NCI-H1417 (cell line): Measurements from ENCODE around the gene TUBGCP2.

Experiments
- DNase-seq, 3 experiments: peaks; one replicate each; lab custom pipeline; 2025; lab: John Stamatoyannopoulos, UW

Gene TUBGCP2

DNA sequence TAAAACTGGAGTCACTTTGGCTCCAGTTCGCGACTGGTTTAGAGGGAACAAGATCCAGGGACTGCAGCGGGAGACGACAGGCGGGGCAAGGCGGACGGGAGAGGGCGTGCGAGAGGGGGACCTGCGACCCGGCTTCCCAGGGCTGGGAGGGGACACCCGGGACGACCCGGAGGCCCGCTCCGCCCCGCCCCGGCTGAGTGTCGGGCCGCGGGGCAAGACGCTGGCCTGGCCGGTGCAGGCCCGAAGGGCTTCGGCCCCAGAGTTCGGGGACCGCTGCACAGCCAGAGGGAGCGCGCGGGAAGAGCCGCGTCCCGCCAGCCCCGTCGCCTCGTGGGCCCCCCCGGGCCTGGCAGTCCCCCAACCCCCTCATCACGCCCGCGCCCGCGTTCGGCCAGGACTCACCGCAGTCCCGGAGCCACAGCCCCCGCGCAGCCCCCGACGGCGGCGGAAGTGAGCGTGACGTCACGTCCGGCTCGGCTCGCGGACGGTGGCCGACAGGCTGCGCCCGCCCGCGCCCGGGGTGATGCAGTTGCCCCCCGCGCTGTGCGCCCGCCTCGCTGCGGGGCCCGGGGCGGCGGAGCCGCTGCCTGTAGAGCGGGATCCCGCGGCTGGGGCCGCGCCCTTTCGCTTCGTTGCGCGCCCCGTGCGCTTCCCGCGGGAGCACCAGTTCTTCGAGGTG lies at the start of gene TUBGCP2, which contains the start of gene ZNF511:
TUBGCP2 (minus strand) TSS at position 452 of the 679 bp plus-strand sequence. CDS start 5,931 bp downstream, outside the sequence.
ZNF511 (plus strand) TSS at position 494 of the 679 bp plus-strand sequence; CDS start at position 524, 30 bp downstream.
- DNase-seq = peak; percentile 70 to 89 (median 88)

- DNase-seq = peak in 2 of 3 experiments; percentile 35 to 59
These were observed 48.9 kb upstream of the TUBGCP2 start, which contains the start of gene FUOM for GRCh38 chr10:133357285-133358161. Gene FUOM, minus strand, starts transcription at chr10:133358019. Its CDS starts 12 bp downstream, at chr10:133358007.

DNA sequence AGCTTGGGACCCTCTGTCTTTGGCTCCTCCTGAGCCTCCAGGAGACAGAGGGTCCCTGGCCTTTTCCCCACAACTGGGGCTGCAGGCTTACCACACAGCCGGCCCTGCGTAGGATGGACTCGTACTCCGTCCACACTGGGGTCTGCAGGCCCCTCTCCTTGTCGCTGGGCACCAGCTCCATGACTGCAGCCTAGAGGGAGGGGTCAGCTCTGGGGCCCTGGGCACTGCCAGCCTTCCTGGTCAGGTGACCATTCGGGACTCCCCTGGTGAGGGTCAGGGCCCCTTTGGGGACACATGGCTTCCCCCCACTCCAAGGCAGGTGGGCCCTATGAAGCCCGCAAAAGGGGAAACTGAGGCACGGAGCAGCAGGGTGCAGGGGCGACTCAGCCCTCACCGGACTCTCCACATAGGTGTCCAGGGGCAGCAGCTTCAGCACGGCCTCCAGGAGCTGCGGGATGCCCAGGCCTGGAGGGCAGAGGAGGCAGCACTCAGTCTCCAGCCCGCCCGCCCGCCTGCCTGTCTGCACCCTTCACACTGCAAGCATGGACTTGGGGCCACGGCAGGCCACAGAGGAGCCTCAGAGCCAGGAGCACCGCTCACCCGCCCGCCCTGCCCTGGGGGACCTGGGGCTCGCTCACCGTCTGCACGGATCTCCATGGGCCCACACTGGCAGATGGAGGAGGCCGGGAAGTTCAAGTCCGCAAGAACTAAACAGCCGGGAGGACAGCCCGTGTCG lies 48.0 kb upstream of the TUBGCP2 start:
- DNase-seq = no peak

DNA sequence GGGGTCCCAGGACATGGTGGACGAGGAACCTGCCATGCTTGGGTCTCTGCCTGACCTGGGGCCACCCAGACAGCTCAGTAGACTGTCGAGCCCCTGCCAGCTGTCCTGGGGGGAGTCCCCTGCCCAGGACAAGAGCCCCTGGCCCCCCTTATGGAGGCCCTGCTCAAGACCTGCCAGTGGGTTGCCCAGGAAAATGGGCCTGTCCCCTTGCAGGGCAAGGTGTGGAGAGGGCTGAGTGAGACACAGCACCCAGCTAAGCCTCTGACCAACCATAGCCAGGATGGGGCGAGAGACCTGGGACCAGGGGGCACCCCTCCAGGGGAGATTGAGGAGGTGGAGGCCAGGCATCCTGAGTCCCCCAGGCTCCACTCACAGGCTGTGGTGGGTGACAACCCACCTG lies 47.3 kb upstream of the TUBGCP2 start:
- no peak for DNase-seq

DNA sequence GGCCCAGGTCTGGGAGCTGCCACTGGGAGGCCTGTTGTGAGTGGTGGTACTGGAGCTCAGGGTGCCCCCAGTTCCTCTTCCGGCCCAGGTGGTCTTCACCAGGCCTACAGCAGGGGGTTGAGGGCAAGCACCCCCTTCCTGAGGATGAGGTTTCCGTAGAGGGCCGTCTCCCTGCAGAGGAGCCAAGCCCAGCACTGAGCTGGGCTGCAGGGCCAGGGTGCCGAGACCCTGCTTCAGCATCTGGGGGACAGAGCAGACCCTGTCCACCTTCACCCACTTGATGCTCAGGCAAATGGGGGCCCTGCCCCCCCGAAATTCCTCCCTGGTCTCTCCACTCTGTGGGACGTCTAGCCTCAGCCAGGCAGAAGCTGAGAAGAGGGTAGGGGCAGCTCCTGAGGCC lies 46.6 kb upstream of the TUBGCP2 start:
- DNase-seq = no peak

DNA sequence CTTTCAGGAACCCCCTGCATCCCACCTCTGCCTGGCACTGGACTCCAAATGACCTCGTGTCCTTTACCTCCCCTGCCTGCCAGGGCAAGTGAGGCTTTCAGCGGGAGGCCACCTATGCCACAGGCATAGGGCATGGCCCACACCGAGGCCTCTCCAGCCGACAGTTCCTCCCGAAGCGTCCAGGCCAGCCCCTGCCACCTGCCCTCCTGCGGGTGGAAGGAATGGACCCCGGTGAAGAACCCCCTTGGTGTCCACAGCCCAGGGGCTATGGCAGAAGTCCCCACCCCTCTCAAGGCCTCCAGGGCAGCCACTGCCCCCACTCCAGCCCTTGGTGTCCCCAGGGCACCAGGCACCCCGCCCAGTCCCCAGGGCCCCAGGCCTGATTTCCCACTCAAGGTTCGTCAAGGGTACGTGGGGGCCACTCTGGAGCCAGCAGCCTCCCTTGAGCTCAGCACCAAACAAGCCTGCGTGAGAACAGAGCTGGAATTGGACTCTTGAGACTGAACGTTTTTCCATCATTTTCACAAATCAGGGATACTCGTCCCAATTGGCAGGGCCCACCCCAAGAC lies 46.1 kb upstream of the TUBGCP2 start:
- no peak for DNase-seq

GRCh38 chr10:133353988-133354605 lies 45.4 kb upstream of the TUBGCP2 start:
- DNase-seq = no peak

DNA sequence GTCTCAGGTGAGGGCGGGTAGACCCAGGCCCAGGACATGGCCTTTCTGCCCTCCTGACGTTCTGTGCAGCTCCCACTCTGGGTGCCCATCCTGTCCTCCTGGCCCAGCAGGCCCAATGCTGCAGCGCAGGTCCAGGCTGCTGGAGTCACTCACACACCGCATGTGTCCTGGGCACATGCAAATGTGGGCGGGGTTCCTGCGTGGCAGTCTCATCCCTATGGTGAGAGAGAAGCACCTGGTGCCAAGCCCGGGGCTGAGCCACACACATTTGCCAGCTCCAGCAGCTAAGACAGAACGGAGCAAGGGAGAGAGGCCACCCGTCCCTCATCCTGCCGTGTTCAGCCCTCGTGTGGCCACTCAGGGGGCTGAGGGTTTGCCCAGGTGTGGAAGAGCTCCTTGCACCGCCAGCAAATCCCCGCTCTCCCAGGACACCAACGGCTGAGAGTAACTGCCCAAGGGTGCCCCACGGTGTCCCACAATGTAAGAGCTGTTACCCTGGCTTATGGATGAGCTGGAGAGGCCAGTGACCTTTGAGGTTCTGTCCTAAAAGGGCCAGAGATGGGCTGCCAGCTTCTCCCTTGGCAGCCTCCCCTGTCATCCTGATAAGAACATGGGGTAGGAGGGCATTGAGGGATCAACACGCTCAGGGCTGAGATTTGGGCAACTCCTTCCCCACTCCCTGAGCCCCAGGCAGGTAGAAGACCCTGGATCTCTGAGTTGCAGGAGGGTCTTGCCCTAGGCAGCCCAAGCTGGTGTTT lies 44.7 kb upstream of the TUBGCP2 start:
- DNase-seq = no peak

DNA sequence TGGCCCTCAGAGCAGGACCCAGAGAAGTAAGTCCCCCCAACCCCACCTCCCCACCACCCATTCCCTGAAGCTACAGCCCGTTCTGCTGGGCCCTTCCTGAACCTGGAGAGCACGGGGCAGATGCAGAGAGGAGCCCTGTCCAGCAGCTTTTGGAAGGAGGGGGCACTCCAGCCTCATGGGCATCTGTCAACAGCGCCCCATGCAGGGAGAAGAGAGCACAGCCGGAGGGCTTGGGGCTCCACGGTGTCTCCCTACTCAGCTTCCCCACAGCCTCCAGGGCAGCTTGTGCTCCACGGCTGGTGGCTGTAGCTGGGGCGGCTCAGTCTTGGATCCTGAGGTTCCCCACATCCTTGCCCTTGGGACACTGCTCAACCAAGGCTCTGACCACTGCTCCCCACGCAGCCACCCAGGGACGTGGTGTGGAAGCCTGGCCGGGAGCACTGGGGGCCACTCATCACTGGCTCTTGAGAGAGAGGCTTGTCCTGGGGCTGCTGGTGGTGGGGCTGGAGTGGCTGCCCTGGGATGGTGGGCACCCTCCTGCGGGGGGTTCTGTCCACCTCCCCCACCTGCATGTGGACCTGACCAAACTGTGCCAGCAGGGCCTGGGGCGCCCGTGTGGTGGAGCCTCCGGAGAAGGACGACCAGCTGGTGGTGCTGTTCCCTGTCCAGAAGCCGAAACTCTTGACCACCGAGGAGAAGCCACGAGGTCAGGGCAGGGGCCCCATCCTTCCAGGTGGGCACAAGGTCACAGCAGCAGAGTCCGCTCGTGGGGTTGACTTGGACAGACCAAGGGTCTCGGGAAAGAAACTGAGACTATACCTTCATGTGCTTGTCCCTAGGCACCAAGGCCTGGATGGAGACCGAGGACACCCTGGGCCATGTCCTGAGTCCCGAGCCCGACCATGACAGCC lies 43.0 kb upstream of the TUBGCP2 start:
- no peak for DNase-seq

DNA sequence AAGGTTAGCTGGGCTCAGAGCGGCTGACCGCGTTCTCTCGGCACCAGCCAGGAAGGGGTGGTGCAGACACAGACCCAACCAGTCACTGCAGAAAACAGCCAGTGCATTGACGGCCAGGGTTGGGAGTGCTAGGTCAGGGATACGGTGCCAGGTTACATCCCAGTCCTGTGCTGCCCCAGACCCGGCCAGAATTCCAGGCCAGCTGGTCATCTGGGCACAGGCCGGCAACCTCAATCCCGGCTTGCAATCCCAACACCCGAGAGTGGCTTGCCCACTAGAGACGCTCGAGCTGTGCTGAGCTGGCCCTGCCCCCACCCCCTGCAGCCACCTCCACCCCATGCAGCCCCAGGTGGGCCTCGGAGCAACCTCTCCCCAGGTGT lies 42.3 kb upstream of the TUBGCP2 start:
- DNase-seq = no peak

DNA sequence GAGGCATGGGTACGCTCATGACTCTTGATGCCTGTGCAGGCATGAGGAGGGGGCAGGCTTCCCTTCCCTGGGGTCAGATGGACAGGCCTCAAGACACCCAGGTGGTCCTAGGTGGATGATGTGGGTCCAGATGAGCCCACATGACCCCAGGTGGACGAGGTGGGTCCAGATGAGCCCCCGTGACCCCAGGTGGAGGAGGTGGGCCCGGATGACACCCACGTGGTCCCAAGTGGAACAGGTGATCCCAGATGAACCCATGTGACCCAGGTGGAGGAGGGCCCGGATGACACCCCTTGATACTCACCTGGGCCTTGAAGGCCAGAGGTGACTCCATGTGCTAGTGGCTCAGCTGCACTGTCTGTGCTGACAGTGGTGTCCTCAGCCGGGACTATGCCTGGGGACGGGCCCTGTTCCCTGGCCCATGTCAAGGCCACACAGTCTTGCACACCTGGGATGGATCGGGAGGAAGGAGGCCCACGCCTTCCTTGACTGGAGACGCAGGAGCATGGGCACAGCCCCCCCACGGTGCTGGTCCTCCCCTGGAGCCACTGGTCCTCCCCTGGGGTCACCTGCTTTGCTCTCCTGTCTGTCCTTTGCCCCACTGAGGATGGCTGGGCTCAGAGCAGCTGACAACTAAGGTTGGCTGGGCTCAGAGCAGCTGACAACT lies 41.7 kb upstream of the TUBGCP2 start:
- no peak for DNase-seq

- DNase-seq = no peak
These were observed 40.9 kb upstream of the TUBGCP2 start for GRCh38 chr10:133349577-133350011.

- no peak for DNase-seq
These were observed 40.5 kb upstream of the TUBGCP2 start for GRCh38 chr10:133349160-133349568.

GRCh38 chr10:133347710-133348517 lies 39.2 kb upstream of the TUBGCP2 start:
- no peak for DNase-seq

- no peak for DNase-seq
These were observed 37.7 kb upstream of the TUBGCP2 start for GRCh38 chr10:133346413-133346812.

DNA sequence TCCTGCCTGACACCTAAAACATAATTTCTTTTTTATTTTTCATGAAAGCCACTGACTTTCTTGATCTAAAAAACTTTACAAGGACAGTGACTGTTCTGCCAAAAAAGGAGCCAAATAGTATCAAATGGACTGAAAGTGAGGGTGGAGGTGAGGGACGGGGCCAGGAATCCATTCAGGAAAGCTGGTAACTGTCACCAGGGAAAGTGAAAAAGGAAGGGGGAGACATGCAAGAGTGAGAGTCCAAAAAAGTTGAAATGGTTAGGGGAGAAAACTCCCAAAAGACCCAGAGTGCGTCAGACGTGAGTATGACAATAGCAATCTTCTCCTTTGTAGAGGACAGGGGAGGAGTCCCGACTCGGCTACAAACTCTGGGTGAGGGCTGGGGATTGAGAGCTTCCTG lies 35.6 kb upstream of the TUBGCP2 start:
- no peak for DNase-seq

DNA sequence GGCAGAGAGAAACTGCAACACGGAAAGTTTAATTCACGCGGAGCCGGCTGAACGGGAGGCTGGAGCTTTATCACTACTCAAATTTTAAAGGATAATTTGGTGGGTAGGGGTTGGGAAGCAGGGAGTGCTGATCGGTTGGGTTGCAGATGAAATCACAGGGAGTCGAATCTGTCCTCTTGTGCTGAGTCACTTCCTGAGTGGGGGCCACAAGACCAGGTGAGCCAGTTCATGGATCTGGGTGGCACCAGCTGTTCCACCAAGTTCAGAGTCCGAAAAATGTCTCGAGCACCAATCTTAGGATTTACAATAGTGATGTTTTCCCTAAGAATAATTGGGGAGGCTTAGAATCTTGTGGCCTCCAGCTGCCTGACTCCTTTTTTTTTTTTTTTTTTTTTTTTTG lies 34.9 kb upstream of the TUBGCP2 start:
- DNase-seq = no peak

- DNase-seq = no peak
These were observed 34.3 kb upstream of the TUBGCP2 start for GRCh38 chr10:133342942-133343341.
